SW480 (cell line): ENCODE results near the gene ATL3.
A peak's percentile ranks its signal among the peaks of the same experiment; 100 is the strongest.
"Not testable (repeated sequence)": the region's sequence is repeated elsewhere in the genome, so short reads cannot be mapped to it uniquely, and the experiment has no call there.

Experiments
- DNase-seq: peaks from one replicate; pipeline ENCODE4 v3.0.0-alpha.2; 2016; ENCODE audit warnings: low spot score

The ATL3 gene

GRCh38 chr11:63671322-63672155 lies at the start of gene ATL3:
Gene ATL3 (minus strand): TSS chr11:63671376. CDS start chr11:63671335, 41 bp downstream.
- DNase-seq: peak; percentile 97

- DNase-seq: no peak
Measured at GRCh38 chr11:63720611-63721010, 49.4 kb upstream of the ATL3 start.

- no peak for DNase-seq
Measured at GRCh38 chr11:63719987-63720386, 48.8 kb upstream of the ATL3 start.

GRCh38 chr11:63719001-63719400 lies 47.8 kb upstream of the ATL3 start:
- no peak for DNase-seq

GRCh38 chr11:63716046-63716445 lies 44.9 kb upstream of the ATL3 start:
- DNase-seq: no peak

- DNase-seq: no peak
Measured at GRCh38 chr11:63713766-63714165, 42.6 kb upstream of the ATL3 start.

GRCh38 chr11:63711838-63712237 lies 40.7 kb upstream of the ATL3 start:
- no peak for DNase-seq

GRCh38 chr11:63710476-63711217 lies 39.5 kb upstream of the ATL3 start:
- DNase-seq: no peak

- no peak for DNase-seq
Measured at GRCh38 chr11:63709336-63709884, 38.2 kb upstream of the ATL3 start.

GRCh38 chr11:63708764-63709163 lies 37.6 kb upstream of the ATL3 start:
- no peak for DNase-seq

GRCh38 chr11:63705526-63705925 lies 34.4 kb upstream of the ATL3 start:
- no peak for DNase-seq

- no peak for DNase-seq
Measured at GRCh38 chr11:63699896-63700295, 28.7 kb upstream of the ATL3 start.

- no peak for DNase-seq
Measured at GRCh38 chr11:63698976-63699733, 28.0 kb upstream of the ATL3 start.

- no peak for DNase-seq
Measured at GRCh38 chr11:63694596-63694995, 23.4 kb upstream of the ATL3 start.

- DNase-seq: no peak
Measured at GRCh38 chr11:63687845-63688244, 16.7 kb upstream of the ATL3 start.

- DNase-seq: no peak
Measured at GRCh38 chr11:63686926-63687325, 15.8 kb upstream of the ATL3 start.

GRCh38 chr11:63685158-63685721 lies 14.1 kb upstream of the ATL3 start:
- not testable (repeated sequence) for DNase-seq

- no peak for DNase-seq
Measured at GRCh38 chr11:63683133-63683991, 12.2 kb upstream of the ATL3 start.

- peak; percentile 72 for DNase-seq
Measured at GRCh38 chr11:63682066-63683021, 11.2 kb upstream of the ATL3 start.
